ENCODE measurements around the gene SENP1.

The SENP1 gene

DNA sequence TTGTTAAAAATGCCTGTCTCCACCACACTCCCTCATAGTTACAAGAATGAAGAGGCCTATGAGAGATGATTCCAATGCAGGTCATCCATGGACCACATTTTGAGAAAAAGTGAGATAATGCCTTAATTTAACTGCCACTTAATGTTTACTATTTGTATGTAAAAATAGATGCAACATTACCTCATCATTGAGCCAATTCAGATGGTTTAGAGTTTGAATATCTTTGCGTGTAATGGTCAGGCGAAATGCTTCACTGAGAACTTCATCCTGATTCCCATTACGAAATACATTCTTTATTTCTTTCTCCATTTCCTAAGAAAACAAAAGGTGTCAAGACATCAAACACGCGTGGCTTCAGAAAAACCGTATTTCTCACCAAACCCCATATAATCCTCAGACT lies 42.3 kb downstream of the SENP1 start:
- FAIRE-seq: no peak

DNA sequence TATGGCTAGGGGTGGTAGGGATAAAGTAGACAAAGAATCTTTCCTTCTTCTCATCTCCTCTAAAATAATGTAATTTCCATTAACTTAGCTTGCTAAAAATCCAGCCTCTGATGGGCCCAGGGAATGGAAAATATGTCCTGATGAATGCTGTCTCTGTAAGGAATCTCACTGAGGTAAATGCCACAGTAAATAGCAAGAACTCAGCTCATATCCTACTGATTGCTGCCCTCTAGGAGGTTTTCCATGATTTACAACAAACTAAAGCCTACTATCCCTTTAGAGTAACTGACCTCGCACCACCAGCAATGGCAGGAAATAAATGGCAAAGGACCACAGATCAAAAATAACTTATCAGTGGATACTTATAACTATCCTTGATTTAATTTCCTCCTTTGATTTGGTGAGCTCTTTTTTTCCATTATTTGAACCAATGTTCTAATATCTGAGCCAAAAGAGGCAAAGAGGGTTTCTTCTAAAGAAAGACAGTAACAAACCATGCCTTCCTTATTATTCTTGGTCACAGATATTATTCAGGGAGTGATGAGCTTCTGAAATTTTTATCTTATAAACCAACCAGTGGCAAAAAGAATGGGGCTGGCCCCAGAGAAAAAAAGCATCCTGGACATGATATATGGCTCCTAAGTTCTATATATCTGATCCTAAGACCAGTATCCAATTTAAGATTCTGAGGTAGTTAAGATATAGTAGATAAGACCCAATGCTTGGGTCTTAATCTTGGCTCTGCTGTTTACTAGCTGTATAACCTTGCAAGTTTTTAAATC lies 43.8 kb downstream of the SENP1 start:
- no peak for FAIRE-seq

DNA sequence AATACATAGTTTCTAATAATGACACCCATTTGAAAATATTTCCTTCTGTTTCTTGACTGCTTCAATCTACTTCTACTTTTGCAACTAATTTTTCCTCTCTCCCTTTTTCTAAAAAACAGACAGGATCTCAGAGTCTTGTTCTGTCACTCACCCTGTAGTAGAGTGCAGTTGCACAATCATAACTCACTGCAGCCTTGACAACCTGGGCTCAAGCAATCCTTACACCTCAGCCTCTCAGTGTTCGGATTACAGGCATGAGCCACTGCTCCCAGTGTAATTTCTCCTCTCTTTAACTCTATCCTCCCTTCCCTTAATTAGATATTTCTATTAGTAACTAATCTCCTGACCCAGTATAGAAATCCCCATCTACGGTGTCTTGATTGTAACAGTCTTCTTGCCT lies 45.4 kb downstream of the SENP1 start:
- FAIRE-seq: no peak

GRCh38 chr12:48058771-48059170 lies 47.1 kb downstream of the SENP1 start:
- FAIRE-seq: no peak

DNA sequence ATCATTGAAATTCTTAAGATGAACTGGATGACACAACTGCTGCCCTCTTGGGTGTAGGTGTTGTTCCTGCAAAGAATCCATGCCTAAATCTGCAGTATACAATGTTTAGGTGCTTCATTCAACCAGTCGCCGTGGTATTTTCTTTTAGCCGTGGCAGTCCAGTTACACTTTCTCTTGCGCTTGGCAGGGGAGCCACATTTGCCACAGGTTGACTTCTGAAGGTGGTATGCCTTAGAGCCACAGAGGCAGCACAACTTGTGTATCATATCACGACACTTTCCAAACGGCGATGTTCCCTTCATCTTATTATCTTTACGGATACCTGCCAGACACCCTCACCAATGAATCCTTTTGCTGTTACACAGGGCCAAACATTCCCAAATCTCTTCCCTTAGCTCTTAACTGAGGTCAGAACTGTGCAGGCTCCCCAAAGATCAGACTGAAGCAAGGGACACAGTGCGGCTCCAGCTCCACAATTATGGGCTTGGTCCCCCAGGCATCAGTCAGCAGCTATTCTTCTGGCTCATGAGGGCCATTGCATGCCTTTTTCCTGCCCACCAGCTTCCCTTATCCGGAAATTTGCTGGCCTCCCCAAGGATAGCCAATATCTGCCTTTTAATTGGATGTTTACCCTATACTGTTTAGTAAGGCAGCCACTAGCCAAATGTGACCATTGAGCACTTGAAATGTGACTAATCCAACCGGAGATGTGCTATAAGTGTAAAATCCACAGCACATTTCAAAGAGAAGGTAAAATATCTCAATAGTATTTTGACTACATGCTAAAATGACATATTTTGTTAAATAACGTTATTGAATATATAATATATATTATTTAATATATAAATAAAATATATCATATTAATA lies 50.7 kb downstream of the SENP1 start:
- no peak for FAIRE-seq

GRCh38 chr12:48053883-48054282 lies 52.0 kb downstream of the SENP1 start:
- FAIRE-seq: no peak

DNA sequence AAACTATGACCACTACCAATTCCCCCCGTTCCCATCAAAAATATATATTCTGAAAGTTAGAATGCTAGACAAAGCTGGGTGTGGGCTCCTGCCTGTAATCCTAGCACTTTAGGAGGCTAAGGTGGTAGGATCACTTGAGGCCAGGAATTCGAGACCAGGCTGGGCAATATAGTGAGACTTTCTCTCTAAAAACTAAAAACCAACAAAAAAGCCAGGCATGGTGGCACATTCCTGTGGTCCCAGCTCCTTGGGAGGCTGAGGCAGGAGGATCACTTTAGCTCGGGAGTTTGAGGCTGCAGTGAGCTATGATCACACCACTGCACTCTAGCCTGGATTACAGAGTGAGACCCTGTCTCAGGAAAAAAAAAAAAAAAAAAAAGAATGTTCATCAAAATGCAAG lies 52.8 kb downstream of the SENP1 start:
- FAIRE-seq: no peak

DNA sequence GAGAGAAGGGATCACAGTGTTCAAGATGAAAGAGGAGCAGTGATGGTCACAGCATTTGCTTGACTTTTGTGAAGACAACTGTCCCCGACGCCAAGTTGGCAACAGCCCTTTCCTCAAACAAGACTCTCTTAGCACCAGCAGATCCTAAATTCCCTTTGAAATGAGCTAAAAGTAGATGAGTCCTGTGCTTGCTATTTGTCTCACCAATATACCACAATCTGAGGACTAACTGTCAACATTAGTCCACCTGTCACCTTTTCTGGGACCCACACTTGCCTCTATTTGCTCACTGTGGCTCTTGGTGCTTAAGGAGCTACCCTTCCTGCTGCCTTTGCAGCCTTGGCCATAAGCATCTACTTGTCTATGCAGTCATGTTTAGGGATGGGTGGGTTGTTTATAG lies 54.2 kb downstream of the SENP1 start:
- no peak for FAIRE-seq

- no peak for FAIRE-seq
Measured at GRCh38 chr12:48050174-48050573, 55.7 kb downstream of the SENP1 start.

GRCh38 chr12:48045965-48046518 lies 59.8 kb downstream of the SENP1 start:
- no peak for FAIRE-seq

DNA sequence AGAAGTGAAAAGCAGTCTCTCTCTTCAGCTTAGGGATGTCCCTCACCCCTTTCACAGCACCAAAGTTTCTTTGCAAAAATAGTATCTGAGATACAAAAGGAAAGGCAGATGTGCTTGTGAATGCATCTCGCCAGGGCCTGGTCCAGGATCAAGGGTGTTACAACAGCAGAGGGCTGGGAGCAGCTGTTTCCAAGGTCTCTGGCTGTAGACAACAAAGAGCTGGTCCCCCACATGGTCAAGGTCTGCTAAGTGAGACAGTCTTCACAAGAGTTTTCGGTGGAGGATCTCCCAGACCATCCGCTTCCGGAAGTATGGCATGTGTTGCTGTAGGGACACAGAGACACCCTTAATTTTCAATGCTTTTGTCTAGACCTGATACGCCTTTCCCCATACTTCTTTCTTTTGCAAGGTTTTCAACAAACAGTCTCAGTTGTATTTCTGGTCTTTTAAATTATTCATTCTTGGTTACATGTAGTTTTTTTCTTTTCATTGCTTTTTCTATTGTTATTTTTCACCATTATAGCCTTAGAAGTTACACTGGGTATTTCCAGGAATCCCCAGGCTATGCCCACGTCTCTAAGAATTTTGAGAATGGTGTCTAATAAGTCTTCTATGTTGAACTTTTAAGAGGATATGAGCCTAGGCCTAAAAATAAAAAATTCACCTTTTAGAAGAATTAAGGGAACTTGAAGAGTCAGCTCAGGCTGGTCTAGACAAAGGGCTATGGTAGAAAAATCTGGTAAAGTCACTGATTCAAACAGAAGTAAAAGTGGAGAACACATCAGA lies 60.6 kb downstream of the SENP1 start:
- FAIRE-seq: no peak

- no peak for FAIRE-seq
Measured at GRCh38 chr12:48044396-48044795, 61.5 kb downstream of the SENP1 start.

DNA sequence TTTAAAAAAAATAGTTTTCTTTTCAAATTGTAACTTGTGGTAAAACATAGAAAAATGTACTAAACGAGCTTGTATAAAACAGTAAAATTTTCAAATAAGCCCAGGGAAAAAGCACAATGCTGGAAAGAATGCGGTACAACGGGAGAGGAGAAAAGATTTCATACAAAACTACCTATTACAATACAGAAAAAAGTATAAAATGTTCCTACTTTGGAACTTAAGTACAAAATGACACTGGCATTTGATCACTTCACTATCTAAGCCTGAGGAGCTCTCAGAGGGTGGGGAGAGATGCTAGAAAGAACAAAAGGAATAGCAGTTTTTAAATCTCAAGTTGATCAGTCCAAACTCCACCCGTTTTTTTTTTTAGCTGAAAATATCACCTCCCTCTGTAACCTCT lies 62.1 kb downstream of the SENP1 start:
- no peak for FAIRE-seq

GRCh38 chr12:48041591-48042423 lies 64.1 kb downstream of the SENP1 start:
- no peak for FAIRE-seq

- no peak for FAIRE-seq
Measured at GRCh38 chr12:48040354-48040753, 65.5 kb downstream of the SENP1 start.

DNA sequence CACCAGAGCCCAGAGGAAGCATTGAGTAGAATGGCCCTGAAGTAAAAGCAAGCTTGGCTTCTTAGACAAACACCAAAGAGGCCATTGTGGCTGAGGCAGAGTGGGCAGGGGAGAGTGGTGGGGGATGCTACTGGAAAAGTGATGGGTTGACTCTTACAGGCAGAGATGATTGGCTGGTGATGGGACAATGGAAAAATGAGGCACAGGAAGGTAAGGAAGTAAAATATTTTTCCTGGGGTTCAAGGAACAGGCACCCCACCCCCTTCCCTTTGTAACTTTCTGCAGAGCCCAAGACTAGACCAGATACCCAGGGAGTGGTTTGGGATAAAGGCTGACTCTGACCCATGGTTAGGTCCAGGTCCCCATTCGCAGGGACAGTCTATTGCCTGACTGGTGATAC lies 66.7 kb downstream of the SENP1 start:
- FAIRE-seq: no peak

DNA sequence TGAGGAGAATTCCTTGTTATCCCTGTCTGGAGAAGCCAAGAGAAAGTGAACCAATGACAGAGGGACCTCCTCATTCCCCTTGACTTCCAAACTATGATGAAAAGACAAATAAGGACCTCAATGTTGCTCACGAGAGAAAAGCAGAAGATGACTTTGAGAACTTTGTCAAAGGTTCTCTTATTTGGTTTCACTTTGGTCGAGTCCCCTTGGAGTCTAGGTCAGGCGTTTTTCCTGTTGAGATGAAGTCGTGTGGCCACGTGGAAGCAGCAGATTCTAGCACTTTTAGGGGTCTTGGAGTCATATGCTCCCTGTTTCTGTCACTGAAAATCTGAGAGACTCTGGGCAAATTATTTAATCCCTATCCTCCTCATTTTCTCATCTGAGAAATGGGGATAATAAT lies 67.8 kb downstream of the SENP1 start:
- no peak for FAIRE-seq

DNA sequence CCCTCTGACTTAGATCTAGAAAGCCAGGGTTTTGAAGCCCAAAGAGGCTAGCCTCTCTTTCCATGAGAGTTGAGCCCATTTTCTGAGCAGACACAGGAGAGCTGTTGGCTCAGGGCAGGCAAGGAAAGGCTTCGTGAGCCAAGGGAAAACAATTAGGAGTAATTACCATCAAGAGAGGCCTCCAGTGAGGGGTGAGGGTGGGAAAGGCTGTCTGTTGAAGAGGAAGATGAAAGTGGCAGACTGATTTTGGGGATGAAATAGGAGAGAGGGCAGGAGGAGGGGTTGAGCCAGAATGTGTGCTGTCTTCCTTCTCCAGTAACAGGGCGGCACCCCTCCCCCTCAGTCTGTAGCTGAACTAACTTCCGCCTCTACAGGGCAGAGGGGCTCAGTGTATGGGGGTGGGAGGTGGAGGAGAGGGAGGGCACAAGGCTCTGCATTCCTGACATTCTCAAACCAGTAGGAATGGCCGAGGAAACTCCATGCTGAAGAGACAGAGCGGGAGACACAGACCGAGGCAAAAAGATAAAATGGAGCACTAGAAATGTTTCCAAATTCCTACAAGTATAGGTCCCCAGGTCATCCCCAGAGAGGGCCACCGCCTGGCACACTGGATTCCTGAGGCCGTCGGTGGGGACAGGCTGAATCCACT lies 68.5 kb downstream of the SENP1 start:
- no peak for FAIRE-seq

DNA sequence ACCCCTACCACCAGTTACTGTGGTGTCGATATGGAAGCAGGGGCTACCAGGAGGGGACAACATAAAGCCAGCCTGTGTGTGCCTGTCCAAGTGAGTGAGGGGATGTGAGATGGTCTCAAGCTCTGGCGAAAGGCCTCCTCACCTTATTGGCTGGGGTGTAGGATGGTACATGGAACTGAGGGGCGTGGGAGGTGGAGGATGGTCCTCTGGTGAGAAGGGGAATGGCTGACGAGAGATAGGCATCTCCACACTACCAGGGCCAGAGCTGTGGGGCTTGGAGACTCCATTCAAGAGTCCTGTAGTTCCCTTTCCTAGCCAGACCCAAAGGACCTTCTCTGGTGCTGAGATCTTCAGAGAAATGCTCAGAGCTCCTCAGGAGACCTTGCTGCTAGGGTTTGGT lies 69.1 kb downstream of the SENP1 start:
- FAIRE-seq: no peak

GRCh38 chr12:48034835-48035805 lies 70.8 kb downstream of the SENP1 start:
- FAIRE-seq: no peak

All from endometrium (tissue), 2 donors.